Body of pancreas (tissue), 4 donors: ENCODE results near the gene DNAJB12. TPM values are rescaled to one million over a fixed set of nuclear protein-coding genes. Genes with fewer than 3 reads are reported as not detected.

Experiments used
- ATAC-seq: fragments of 150-250 bp; one replicate; pipeline ENCODE4 v1.9.1; 2016
- DNase-seq, 4 donors: peaks; one replicate each; pipeline ENCODE4 v3.0.0-alpha.2; 2019
- H3K27ac ChIP-seq, 4 donors: fragments of 200-600 bp; sonication (generic); 1 replicate in 3 of 4; 2 replicates in 1 of 4; pipeline versions ENCODE4 v1.5.1 to v1.6.1; 2016 to 2019; ENCODE audit warnings: mild to moderate bottlenecking in 1 of 4, mixed read lengths in 1 of 4, moderate library complexity in 1 of 4
- H3K27me3 ChIP-seq, 2 donors: fragments of 200-600 bp; sonication (generic); one replicate each; pipeline ENCODE4 v1.6.0; 2016; ENCODE audit warnings: mild to moderate bottlenecking in 1 of 2
- H3K36me3 ChIP-seq, 2 donors: fragments of 200-600 bp; sonication (generic); replicated peaks in 1 of 2; 2 replicates each; pipeline ENCODE4 v1.5.1; 2016; ENCODE audit warnings: low read depth in 2 of 2; ENCODE audit not compliant: insufficient read depth in 1 of 2
- H3K4me1 ChIP-seq: fragments of 200-600 bp; sonication (generic); one replicate; pipeline ENCODE4 v1.6.0; 2016
- H3K4me3 ChIP-seq, 2 donors: fragments of 200-600 bp; sonication (generic); 1 replicate in 1 of 2; 2 replicates in 1 of 2; pipeline ENCODE4 v1.5.1; 2016 to 2019
- H3K9me3 ChIP-seq, 3 donors: fragments of 200-600 bp; sonication (generic); 1 replicate in 2 of 3; 2 replicates in 1 of 3; pipeline ENCODE4 v1.5.1; 2016
- CTCF ChIP-seq, 7 experiments: fragments of 450-650 bp in 4 of 7; fragments of 200-600 bp in 3 of 7; sonication (generic) in 3 of 7; IDR thresholded peaks; one replicate each; pipeline ENCODE4 v1.5.1; 2016 to 2019; ENCODE audit warnings: antibody characterized with exemption in 7 of 7
- POLR2A ChIP-seq, 3 donors: fragments of 450-650 bp; IDR thresholded peaks; one replicate each; pipeline ENCODE4 v1.6.1; 2016; ENCODE audit warnings: antibody characterized with exemption in 3 of 3, mild to moderate bottlenecking in 2 of 3
- WGBS, 2 donors: methylation state at CpG; one replicate each; pipeline ENCODE4 v1.1.5; 2017; 5-methylcytosine and 5-hydroxymethylcytosine counted together
- intact Hi-C: fragments of 100-400 bp; cut with DNase I; formaldehyde crosslinking; loops from one replicate; pipeline ENCODE4 v1.15.1; 2023
- total RNA-seq, 2 donors: library from RNA; depleted of rRNA; stranded (reverse); fragments of >200 nt; gene quantifications; one replicate each; pipeline ENCODE4 v1.1.0, GENCODE V29; 2016

The DNAJB12 gene
- total RNA-seq, 2 donors from 2014 or later: 19.2 to 24.1 TPM

- peak; percentile 67 for ATAC-seq
- intact Hi-C loops: no loop called here
- Histone ChIP-seq H3K4me3 (no peak overlapping the region), H3K36me3 (no peaks in the 10 kb centered on the region), H3K27me3 (no peaks in the 10 kb centered on the region), H3K4me1 (peaks cover 100% of the 10 kb centered on the region), H3K9me3 (no peaks in the 10 kb centered on the region), H3K27ac (peak overlapping the region; percentile 79 to 99 (median 92))
- 4% methylated on average over 11 to 27 of the region's 27 CpGs for WGBS, 2 donors
- DNase-seq: peak; percentile 95 to 98 (median 96)
- TF ChIP-seq CTCF (IDR thresholded peaks at IDR 0.05): peak; percentile 18 to 93 (median 66)
- peak; percentile 18 to 59 (median 55) for TF ChIP-seq POLR2A (IDR thresholded peaks at IDR 0.05)
Observed at GRCh38 chr10:72331575-72332422, 22.9 kb downstream of the DNAJB12 start.

- WGBS, 2 donors: 45 to 47% methylated on average over 2 of the region's 2 CpGs
- ATAC-seq (no peak), DNase-seq (no peak)
- Histone ChIP-seq H3K36me3 (no peaks in the 10 kb centered on the region), H3K27me3 (no peaks in the 10 kb centered on the region), H3K4me3 (no peak overlapping the region), H3K9me3 (no peaks in the 10 kb centered on the region), H3K27ac (peak overlapping the region; percentile 82 to 99 (median 92)), H3K4me1 (peaks cover 93% of the 10 kb centered on the region)
- no peak for TF ChIP-seq CTCF (IDR thresholded peaks at IDR 0.05)
- intact Hi-C loops: no loop called here
Observed at GRCh38 chr10:72330069-72330426, 24.7 kb downstream of the DNAJB12 start.

GRCh38 chr10:72329290-72330068, 25.2 kb downstream of the DNAJB12 start:
- ATAC-seq (peak; percentile 62), DNase-seq (peak; percentile 89 to 96 (median 94))
- intact Hi-C loops: no loop called here
- Histone ChIP-seq H3K4me3 (no peak overlapping the region), H3K27me3 (no peaks in the 10 kb centered on the region), H3K4me1 (peaks cover 92% of the 10 kb centered on the region), H3K9me3 (no peaks in the 10 kb centered on the region), H3K36me3 (no peaks in the 10 kb centered on the region), H3K27ac (peak overlapping the region; percentile 82 to 99 (median 92))
- WGBS, 2 donors: 46 to 62% methylated on average over 7 to 11 of the region's 11 CpGs
- TF ChIP-seq CTCF (IDR thresholded peaks at IDR 0.05): peak in 1 of 7 experiments; percentile 2
- TF ChIP-seq POLR2A (IDR thresholded peaks at IDR 0.05): peak in 1 of 3 donors; percentile 57

- TF ChIP-seq POLR2A (IDR thresholded peaks at IDR 0.05) (no peak), CTCF (IDR thresholded peaks at IDR 0.05) (no peak)
- Histone ChIP-seq H3K4me3 (no peak overlapping the region), H3K4me1 (peaks cover 86% of the 10 kb centered on the region), H3K36me3 (no peaks in the 10 kb centered on the region), H3K9me3 (no peaks in the 10 kb centered on the region), H3K27me3 (no peaks in the 10 kb centered on the region), H3K27ac (peak overlapping the region; percentile 82 to 99 (median 92))
- ATAC-seq (no peak), DNase-seq (no peak)
- intact Hi-C loops: no loop called here
- 60% methylated on average over 5 of the region's 5 CpGs; no CpG with 5 or more reads in 1 of the 2 donors for WGBS, 2 donors
Observed at GRCh38 chr10:72328829-72329204, 25.9 kb downstream of the DNAJB12 start.
